NB4 (cell line): ENCODE results near the gene MSH3.

ENCODE experiments used
- MYC ChIP-seq: IDR thresholded peaks from 2 replicates; pipeline ENCODE4 v1.6.1; 2011; ENCODE audit warnings: low read depth, low read length
- POLR2A ChIP-seq: IDR thresholded peaks from 2 replicates; pipeline ENCODE4 v1.6.1; 2011; ENCODE audit warnings: mild to moderate bottlenecking; ENCODE audit not compliant: insufficient read length; ENCODE audit errors: extremely low read depth
- TF ChIP-seq, protein P1 (sequence below): IDR thresholded peaks from one replicate; pipeline ENCODE4 v1.5.1; 2012; ENCODE audit warnings: low read depth, low read length

DNA sequence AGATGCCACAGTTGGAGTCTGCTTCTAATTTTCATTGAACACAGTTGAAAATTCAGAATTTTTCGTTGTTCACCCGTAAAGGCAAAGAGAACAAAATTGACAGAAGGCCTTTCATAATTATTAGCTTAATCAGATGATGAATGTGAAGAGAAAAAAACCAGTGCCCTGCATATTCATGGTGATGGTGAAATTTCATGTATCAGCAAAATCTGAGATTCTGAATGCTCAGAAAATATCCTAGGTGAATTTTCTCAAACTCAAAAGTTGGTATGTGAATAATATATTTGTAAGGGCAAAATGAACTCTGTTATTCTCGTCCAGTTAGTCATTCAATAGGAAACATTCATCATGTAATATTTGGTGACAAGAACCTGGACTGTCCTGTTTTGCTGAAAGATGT, 136.2 kb downstream of the MSH3 start:
- TF ChIP-seq POLR2A (no peak), MYC (no peak)
- TF ChIP-seq, protein P1, sequence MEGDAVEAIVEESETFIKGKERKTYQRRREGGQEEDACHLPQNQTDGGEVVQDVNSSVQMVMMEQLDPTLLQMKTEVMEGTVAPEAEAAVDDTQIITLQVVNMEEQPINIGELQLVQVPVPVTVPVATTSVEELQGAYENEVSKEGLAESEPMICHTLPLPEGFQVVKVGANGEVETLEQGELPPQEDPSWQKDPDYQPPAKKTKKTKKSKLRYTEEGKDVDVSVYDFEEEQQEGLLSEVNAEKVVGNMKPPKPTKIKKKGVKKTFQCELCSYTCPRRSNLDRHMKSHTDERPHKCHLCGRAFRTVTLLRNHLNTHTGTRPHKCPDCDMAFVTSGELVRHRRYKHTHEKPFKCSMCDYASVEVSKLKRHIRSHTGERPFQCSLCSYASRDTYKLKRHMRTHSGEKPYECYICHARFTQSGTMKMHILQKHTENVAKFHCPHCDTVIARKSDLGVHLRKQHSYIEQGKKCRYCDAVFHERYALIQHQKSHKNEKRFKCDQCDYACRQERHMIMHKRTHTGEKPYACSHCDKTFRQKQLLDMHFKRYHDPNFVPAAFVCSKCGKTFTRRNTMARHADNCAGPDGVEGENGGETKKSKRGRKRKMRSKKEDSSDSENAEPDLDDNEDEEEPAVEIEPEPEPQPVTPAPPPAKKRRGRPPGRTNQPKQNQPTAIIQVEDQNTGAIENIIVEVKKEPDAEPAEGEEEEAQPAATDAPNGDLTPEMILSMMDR = no peak
